Activated naive CD8-positive, alpha-beta T cell treated with anti-CD3 and anti-CD28 coated beads, Interleukin-2, amount 10 ng/mL, durations not matched to agents 7 days and 5 days (primary cell): Measurements from ENCODE around the gene CREB3L2. TPM values are rescaled to one million over a fixed set of nuclear protein-coding genes. Genes with fewer than 3 reads are reported as not detected.
A peak's percentile ranks its signal among the peaks of the same experiment; 100 is the strongest.
"Not testable (repeated sequence)": the region's sequence is repeated elsewhere in the genome, so short reads cannot be mapped to it uniquely, and the experiment has no call there.

Experiments used
- ATAC-seq: fragments of 150-1000 bp; cut with Tn5 transposase; one replicate; pipeline ENCODE4 v1.10.0; 2021; ENCODE audit warnings: low read depth, moderate library complexity
- POLR2A ChIA-PET: fragments of 350-600 bp; sonication (Branson Sonifier 250); formaldehyde crosslinking; loops from one replicate; lab custom pipeline; 2021; ENCODE audit warnings: antibody characterized with exemption; lab: Charles Lee
- DNase-seq: peaks from one replicate; pipeline ENCODE4 v3.0.0; 2021
- H3K27ac Mint-ChIP-seq: one replicate; pipeline ENCODE4 v1.8.0; 2022; ENCODE audit warnings: mild to moderate bottlenecking, mixed read lengths
- H3K27me3 Mint-ChIP-seq: one replicate; pipeline ENCODE4 v1.8.0; 2022; ENCODE audit warnings: mild to moderate bottlenecking, moderate library complexity, mixed read lengths
- H3K36me3 Mint-ChIP-seq: one replicate; pipeline ENCODE4 v1.8.0; 2021; ENCODE audit warnings: mild to moderate bottlenecking, mixed read lengths
- H3K4me1 Mint-ChIP-seq: one replicate; pipeline ENCODE4 v1.8.0; 2021; ENCODE audit warnings: mixed read lengths
- H3K4me3 Mint-ChIP-seq: one replicate; pipeline ENCODE4 v1.8.0; 2022; ENCODE audit warnings: mild to moderate bottlenecking, moderate library complexity, mixed read lengths
- H3K9me3 Mint-ChIP-seq: one replicate; pipeline ENCODE4 v1.8.0; 2021; ENCODE audit warnings: mixed read lengths
- total RNA-seq, 2 experiments: library from RNA; stranded (reverse); gene quantifications; one replicate each; pipeline ENCODE4 v1.2.3, GENCODE V29; 2021

The CREB3L2 gene
- total RNA-seq, 2 experiments from 2014 or later: 20.6 to 25.4 TPM

- Mint-ChIP-seq H3K36me3 (peaks cover 19% of the 10 kb centered on the region), H3K27me3 (no peaks in the 10 kb centered on the region), H3K27ac (peak overlapping the region; percentile 95), H3K4me3 (peak overlapping the region; percentile 86), H3K4me1 (peaks cover 29% of the 10 kb centered on the region), H3K9me3 (no peaks in the 10 kb centered on the region)
- DNase-seq (no peak), ATAC-seq (no peak)
- POLR2A ChIA-PET: interaction anchor here (3.0 kb wide), 1 partner anchor 67 kb away, joined by 11 read pairs; the partner anchor contains the start of gene CREB3L2
Measured at GRCh38 chr7:137934176-137934826, 67.6 kb downstream of the CREB3L2 start.

DNA sequence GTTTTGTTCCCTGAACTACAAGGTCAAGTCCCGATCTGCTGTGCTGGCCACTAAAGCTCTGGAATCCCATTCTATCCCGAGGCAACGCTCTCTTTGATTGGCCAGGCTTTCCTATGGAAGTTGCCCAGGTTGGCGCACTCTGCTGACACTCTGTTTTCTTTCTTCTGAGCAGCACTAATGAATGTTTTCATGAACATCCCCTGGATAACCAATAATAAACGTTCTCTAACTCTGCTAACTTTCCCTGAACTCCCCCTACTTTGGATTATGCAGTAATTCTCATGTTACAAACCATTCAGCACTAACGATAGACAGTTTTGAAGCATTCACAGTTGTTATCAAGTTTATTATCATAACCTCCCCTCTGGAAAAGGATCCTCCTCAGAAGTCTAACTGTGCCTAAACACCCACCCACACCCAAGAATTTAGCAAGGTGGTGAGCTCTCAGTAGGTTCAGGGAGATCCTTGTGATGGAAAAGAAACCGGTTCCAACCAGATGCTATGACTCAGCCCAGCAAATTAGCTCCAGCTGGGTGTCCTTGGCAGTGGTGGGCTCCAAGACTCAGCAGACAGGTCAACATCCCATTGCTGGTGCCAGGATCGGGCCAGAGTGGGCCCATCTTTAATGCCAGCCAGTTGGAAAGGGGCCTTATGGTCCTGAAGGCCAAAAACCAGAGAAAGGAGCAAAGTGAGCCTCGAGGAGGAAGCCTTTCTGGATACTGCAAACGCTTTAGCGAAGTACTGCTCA is 68.4 kb downstream of the CREB3L2 start:
- DNase-seq: no peak
- peaks cover 29% of the 10 kb centered on the region for H3K4me1 Mint-ChIP-seq
- ATAC-seq: no peak
- H3K27ac Mint-ChIP-seq: no peak overlapping the region
- H3K27me3 Mint-ChIP-seq: no peaks in the 10 kb centered on the region
- peaks cover 21% of the 10 kb centered on the region for H3K36me3 Mint-ChIP-seq
- no peak overlapping the region for H3K4me3 Mint-ChIP-seq
- POLR2A ChIA-PET: no interaction called here
- H3K9me3 Mint-ChIP-seq: no peaks in the 10 kb centered on the region

GRCh38 chr7:137932881-137933269 is 69.0 kb downstream of the CREB3L2 start:
- no peak overlapping the region for H3K4me3 Mint-ChIP-seq
- POLR2A ChIA-PET: no interaction called here
- no peak overlapping the region for H3K27ac Mint-ChIP-seq
- no peaks in the 10 kb centered on the region for H3K9me3 Mint-ChIP-seq
- H3K4me1 Mint-ChIP-seq: peaks cover 29% of the 10 kb centered on the region
- DNase-seq (no peak), ATAC-seq (no peak)
- H3K36me3 Mint-ChIP-seq: peaks cover 24% of the 10 kb centered on the region
- H3K27me3 Mint-ChIP-seq: no peaks in the 10 kb centered on the region

DNA sequence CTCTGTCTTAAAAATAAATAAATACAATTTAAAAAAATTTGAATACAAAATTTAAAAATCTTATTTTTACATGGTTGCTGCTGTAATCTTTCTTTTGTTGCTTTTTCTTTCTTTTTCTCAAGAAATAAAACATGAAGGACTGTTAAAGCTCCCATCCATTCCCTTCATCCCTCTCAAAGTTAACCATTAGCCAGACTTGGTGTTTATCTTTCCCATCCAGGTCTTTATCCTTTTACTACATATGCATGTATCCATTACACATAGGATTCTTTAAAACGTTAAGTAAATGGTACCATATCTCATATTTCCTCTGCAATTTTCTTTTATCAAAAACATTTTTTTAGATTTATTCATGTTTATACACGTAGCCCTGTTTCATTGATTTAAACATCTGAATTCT is 70.1 kb downstream of the CREB3L2 start:
- no peak overlapping the region for H3K27ac Mint-ChIP-seq
- H3K27me3 Mint-ChIP-seq: no peaks in the 10 kb centered on the region
- no peaks in the 10 kb centered on the region for H3K9me3 Mint-ChIP-seq
- H3K4me1 Mint-ChIP-seq: peaks cover 29% of the 10 kb centered on the region
- peaks cover 34% of the 10 kb centered on the region for H3K36me3 Mint-ChIP-seq
- DNase-seq: no peak
- POLR2A ChIA-PET: no interaction called here
- ATAC-seq: no peak
- no peak overlapping the region for H3K4me3 Mint-ChIP-seq

- no peak overlapping the region for H3K27ac Mint-ChIP-seq
- DNase-seq (no peak), ATAC-seq (no peak)
- POLR2A ChIA-PET: no interaction called here
- no peaks in the 10 kb centered on the region for H3K27me3 Mint-ChIP-seq
- peaks cover 21% of the 10 kb centered on the region for H3K4me1 Mint-ChIP-seq
- H3K4me3 Mint-ChIP-seq: no peak overlapping the region
- no peaks in the 10 kb centered on the region for H3K9me3 Mint-ChIP-seq
- H3K36me3 Mint-ChIP-seq: peaks cover 44% of the 10 kb centered on the region
Measured at GRCh38 chr7:137930581-137930980, 71.3 kb downstream of the CREB3L2 start.

DNA sequence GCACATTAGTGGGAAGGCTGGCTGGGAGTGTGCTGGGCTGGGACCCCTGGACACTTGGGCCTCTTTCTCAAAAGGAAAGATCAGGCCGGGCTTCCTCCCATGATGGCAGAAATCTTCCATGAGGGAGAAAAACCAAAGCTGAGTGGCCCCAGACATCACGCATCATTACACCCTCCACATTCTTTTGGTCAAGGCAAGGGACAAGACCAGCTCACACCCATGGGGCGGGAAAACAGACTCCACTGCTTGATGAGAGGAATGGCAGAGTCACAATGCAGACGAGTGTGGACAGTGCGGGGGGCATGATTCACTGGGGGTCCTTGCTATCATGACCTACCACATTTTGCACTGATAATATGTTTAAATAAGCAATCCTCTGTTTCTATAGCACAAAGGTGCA is 73.3 kb downstream of the CREB3L2 start:
- H3K27ac Mint-ChIP-seq: no peak overlapping the region
- ATAC-seq: no peak
- H3K36me3 Mint-ChIP-seq: peaks cover 51% of the 10 kb centered on the region
- H3K9me3 Mint-ChIP-seq: no peaks in the 10 kb centered on the region
- H3K4me3 Mint-ChIP-seq: no peak overlapping the region
- DNase-seq: no peak
- H3K4me1 Mint-ChIP-seq: peaks cover 10% of the 10 kb centered on the region
- H3K27me3 Mint-ChIP-seq: no peaks in the 10 kb centered on the region
- POLR2A ChIA-PET: no interaction called here

- Mint-ChIP-seq H3K36me3 (peaks cover 52% of the 10 kb centered on the region), H3K4me3 (no peak overlapping the region), H3K9me3 (no peaks in the 10 kb centered on the region), H3K27me3 (no peaks in the 10 kb centered on the region), H3K4me1 (peaks cover 3% of the 10 kb centered on the region), H3K27ac (no peak overlapping the region)
- POLR2A ChIA-PET: interaction anchor here (0.6 kb wide), 1 partner anchor 17 kb away, joined by 4 read pairs; no protein-coding TSS in a partner anchor
- DNase-seq (no peak), ATAC-seq (no peak)
Measured at GRCh38 chr7:137927386-137927785, 74.5 kb downstream of the CREB3L2 start.

DNA sequence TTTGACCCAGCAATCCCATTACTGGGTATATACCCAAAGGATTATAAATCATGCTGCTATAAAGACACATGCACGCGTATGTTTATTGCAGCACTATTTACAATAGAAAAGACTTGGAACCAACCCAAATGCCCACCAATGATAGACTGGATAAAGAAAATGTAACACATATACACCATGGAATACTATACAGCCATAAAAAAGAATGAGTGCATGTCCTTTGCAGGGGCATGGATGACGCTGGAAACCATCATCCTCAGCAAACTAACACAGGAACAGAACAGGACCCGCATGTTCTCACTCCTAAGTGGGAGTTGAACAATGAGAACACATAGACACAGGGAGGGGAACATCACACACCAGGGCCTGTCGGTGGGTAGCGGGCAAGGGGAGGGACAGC is 75.7 kb downstream of the CREB3L2 start:
- H3K27me3 Mint-ChIP-seq, H3K9me3 Mint-ChIP-seq, H3K27ac Mint-ChIP-seq, DNase-seq, H3K4me1 Mint-ChIP-seq, POLR2A ChIA-PET, ATAC-seq, H3K4me3 Mint-ChIP-seq: not testable (repeated sequence)
- peaks cover 57% of the 10 kb centered on the region for H3K36me3 Mint-ChIP-seq

DNA sequence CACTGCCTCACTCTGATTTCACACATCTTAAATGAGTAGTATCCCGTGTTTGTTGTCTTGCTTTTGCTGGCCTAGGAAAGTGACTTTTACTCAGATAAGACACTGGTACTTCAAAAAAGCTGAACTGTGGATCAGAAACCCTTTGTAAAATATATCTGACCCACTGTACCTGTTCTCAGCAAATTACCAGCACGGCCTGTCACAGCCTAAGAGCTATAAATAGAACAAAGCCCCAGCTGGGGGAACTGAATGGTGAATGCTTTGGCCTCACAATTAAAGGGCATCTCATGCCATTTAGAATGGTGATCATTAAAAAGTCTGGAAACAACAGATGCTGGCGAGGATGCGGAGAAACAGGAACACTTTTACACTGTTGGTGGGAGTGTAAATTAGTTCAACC is 76.1 kb downstream of the CREB3L2 start:
- Mint-ChIP-seq H3K4me3 (no peak overlapping the region), H3K36me3 (peaks cover 59% of the 10 kb centered on the region), H3K27me3 (no peaks in the 10 kb centered on the region), H3K27ac (no peak overlapping the region), H3K4me1 (peaks cover 6% of the 10 kb centered on the region), H3K9me3 (peaks cover under 1% of the 10 kb centered on the region)
- DNase-seq: no peak
- no peak for ATAC-seq
- POLR2A ChIA-PET: no interaction called here

DNA sequence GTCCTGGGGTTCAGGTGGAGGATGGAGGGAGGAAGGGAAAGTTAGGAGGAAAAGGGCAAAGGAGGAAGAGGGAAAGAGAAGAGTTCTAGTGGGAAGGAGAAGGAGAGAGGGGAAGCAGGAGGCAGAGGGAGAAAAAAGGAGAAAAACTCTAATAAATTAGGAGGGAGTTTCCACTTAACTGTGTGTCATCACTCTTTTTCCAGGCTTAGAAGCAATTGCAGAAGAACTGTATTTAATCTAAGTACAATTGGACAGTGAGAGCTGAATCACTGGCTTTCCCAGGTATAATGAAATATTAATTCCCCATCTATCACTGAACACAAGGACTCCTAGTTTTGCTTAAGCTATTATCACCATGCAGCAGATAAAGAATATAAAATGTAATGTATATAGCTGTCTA is 76.8 kb downstream of the CREB3L2 start:
- POLR2A ChIA-PET: no interaction called here
- H3K4me3 Mint-ChIP-seq: no peak overlapping the region
- H3K27ac Mint-ChIP-seq: no peak overlapping the region
- peaks cover 1% of the 10 kb centered on the region for H3K9me3 Mint-ChIP-seq
- no peak for ATAC-seq
- H3K36me3 Mint-ChIP-seq: peaks cover 58% of the 10 kb centered on the region
- no peaks in the 10 kb centered on the region for H3K27me3 Mint-ChIP-seq
- no peak for DNase-seq
- H3K4me1 Mint-ChIP-seq: peaks cover 8% of the 10 kb centered on the region

DNA sequence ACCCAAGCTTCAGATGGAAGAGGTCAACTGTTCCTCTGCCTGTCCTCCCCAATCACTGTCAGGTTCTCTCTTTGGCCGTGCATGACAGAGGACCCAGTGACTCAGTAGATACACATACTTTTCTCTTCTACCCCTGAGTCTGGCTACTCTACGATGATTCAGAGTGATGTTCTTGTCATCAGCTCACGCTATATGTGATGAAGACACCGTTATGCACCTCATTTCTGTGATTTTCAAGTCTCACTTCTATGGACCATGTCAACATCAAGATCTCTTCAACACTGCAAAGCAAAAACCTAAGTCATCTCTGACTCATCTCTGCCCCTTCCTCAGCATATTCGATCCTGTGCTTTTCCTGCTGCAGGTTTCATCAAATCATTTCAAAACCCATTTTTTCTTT is 78.5 kb downstream of the CREB3L2 start:
- ATAC-seq: no peak
- peaks cover 59% of the 10 kb centered on the region for H3K36me3 Mint-ChIP-seq
- H3K4me1 Mint-ChIP-seq: peaks cover 8% of the 10 kb centered on the region
- H3K27ac Mint-ChIP-seq: no peak overlapping the region
- H3K9me3 Mint-ChIP-seq: peaks cover 1% of the 10 kb centered on the region
- POLR2A ChIA-PET: no interaction called here
- DNase-seq: no peak
- H3K4me3 Mint-ChIP-seq: no peak overlapping the region
- no peaks in the 10 kb centered on the region for H3K27me3 Mint-ChIP-seq

DNA sequence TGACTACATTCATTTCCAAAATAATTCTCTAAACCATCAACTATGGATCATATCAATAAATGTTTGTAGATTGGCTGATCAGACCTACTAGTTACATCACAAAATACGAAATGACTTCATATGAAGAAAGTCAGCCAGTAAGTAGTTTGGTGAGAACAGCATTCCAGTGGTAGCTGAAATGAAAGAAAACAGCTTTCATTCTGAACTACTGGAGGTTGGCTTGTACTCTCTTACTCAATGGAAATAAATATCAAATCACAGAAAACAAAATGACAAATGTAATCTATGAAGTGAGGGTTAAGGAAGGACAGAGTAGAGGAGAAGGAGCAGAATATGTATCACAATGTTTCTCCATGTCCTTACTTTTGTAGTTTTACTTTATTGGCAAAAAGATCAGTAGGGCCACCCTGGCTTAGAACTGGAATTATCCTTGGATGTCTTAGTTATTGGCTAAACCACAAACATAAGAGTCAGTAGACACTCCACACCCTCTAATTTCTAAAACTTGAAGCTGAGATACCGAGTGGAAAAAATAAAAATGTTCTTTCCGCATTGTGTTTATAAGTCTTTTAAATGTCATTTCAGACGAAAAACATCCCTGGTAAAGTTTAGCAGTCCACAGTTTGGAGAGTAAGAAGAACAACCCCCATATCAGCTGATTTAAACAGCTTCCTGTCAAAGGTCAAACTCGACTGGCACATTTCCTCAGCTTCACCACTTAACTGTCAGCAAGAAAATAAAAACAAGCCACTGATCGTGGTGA is 81.1 kb downstream of the CREB3L2 start:
- Mint-ChIP-seq H3K27ac (no peak overlapping the region), H3K4me3 (no peak overlapping the region), H3K9me3 (peaks cover 1% of the 10 kb centered on the region), H3K36me3 (peaks cover 38% of the 10 kb centered on the region), H3K4me1 (peaks cover 10% of the 10 kb centered on the region), H3K27me3 (no peaks in the 10 kb centered on the region)
- POLR2A ChIA-PET: no interaction called here
- DNase-seq (no peak), ATAC-seq (no peak)

DNA sequence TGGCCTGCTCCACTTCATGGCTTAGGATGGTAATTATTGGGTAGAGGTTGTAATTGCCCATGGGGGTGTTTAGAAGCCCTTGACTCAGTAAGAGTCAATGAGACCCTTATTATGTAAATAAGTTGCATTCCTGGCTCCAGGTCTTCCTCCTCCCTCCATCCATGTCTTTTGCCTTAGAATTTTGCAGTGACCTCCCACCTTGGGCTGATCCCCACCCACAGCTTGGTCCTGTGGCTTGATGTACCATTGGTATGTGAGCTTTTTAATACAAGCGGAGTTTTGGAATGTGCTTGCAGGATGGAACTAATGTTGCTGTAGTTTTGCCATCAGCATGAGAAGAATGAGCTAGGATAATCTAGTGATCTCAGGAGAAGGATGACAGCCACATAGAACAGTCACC is 81.9 kb downstream of the CREB3L2 start:
- H3K4me3 Mint-ChIP-seq: no peak overlapping the region
- POLR2A ChIA-PET: no interaction called here
- H3K36me3 Mint-ChIP-seq: peaks cover 34% of the 10 kb centered on the region
- no peaks in the 10 kb centered on the region for H3K27me3 Mint-ChIP-seq
- H3K27ac Mint-ChIP-seq: no peak overlapping the region
- ATAC-seq (no peak), DNase-seq (no peak)
- peaks cover 1% of the 10 kb centered on the region for H3K9me3 Mint-ChIP-seq
- peaks cover 10% of the 10 kb centered on the region for H3K4me1 Mint-ChIP-seq
